ENCODE results near the gene MICALL1.

The MICALL1 gene

GRCh38 chr22:37880668-37881440 lies 25.2 kb upstream of the MICALL1 start:
- in situ Hi-C loops (cut with MboI; ENCODE audit: low pct_unique_long_range_greater_than_20kb, low sequenced_read_pairs, unreplicated experiment) = no loop called here
- TF ChIP-seq CTCF (IDR thresholded peaks at IDR 0.05; ENCODE audit: extremely low read depth, insufficient read depth, missing control alignments) = no peak
- no peak for DNase-seq (ENCODE audit: low spot score)

- no peak for TF ChIP-seq CTCF (IDR thresholded peaks at IDR 0.05; ENCODE audit: extremely low read depth, insufficient read depth, missing control alignments)
- in situ Hi-C loops (cut with MboI; ENCODE audit: low pct_unique_long_range_greater_than_20kb, low sequenced_read_pairs, unreplicated experiment) = no loop called here
- no peak for DNase-seq (ENCODE audit: low spot score)
Observed at GRCh38 chr22:37884420-37884819, 21.7 kb upstream of the MICALL1 start.

- DNase-seq (ENCODE audit: low spot score) = no peak
- in situ Hi-C loops (cut with MboI; ENCODE audit: low pct_unique_long_range_greater_than_20kb, low sequenced_read_pairs, unreplicated experiment) = no loop called here
- peak; percentile 17 for TF ChIP-seq CTCF (IDR thresholded peaks at IDR 0.05; ENCODE audit: extremely low read depth, insufficient read depth, missing control alignments)
Observed at GRCh38 chr22:37887584-37888378, 18.3 kb upstream of the MICALL1 start.

- no peak for TF ChIP-seq CTCF (IDR thresholded peaks at IDR 0.05; ENCODE audit: extremely low read depth, insufficient read depth, missing control alignments)
- in situ Hi-C loops (cut with MboI; ENCODE audit: low pct_unique_long_range_greater_than_20kb, low sequenced_read_pairs, unreplicated experiment) = no loop called here
Observed at GRCh38 chr22:37891926-37892325, 14.2 kb upstream of the MICALL1 start.

GRCh38 chr22:37892566-37893335 lies 13.3 kb upstream of the MICALL1 start:
- TF ChIP-seq CTCF (IDR thresholded peaks at IDR 0.05; ENCODE audit: extremely low read depth, insufficient read depth, missing control alignments) = no peak
- DNase-seq (ENCODE audit: low spot score) = no peak
- in situ Hi-C loops (cut with MboI; ENCODE audit: low pct_unique_long_range_greater_than_20kb, low sequenced_read_pairs, unreplicated experiment) = no loop called here

More at GRCh38 chr22:37891926-37892325, 14.2 kb upstream of the MICALL1 start:
- no peak for DNase-seq (ENCODE audit: low spot score)

DNA sequence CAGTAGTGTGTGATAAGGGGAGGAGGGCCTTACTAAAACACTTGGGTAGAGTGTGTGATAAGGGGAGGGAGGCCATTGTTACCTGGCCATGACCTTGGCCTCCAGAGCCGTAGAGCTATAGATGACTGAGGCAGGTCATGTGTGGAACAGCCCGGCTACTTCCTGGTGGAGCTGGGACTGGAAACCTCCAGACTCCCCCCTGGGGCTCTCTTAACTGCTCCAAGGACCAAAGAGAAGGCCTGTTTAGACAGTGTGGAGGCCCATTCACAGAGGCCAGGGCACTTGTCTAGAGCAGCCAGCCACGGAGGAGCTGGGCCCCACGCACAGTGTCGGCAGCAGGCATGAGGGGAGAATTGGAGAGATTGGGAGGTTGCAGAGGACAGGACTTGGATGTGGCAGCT lies 12.5 kb upstream of the MICALL1 start:
- no peak for DNase-seq (ENCODE audit: low spot score)
- TF ChIP-seq CTCF (IDR thresholded peaks at IDR 0.05; ENCODE audit: extremely low read depth, insufficient read depth, missing control alignments) = no peak
- in situ Hi-C loops (cut with MboI; ENCODE audit: low pct_unique_long_range_greater_than_20kb, low sequenced_read_pairs, unreplicated experiment) = no loop called here
